CD4-positive, alpha-beta T cell treated with Interferon gamma for 1 hour (primary cell): ENCODE results near the gene CARM1.
"Not testable (repeated sequence)": the region's sequence is repeated elsewhere in the genome, so short reads cannot be mapped to it uniquely, and the experiment has no call there.

Experiments
- DNase-seq: peaks from one replicate; pipeline ENCODE4 v3.0.0-alpha.2; 2020

Gene CARM1

DNA sequence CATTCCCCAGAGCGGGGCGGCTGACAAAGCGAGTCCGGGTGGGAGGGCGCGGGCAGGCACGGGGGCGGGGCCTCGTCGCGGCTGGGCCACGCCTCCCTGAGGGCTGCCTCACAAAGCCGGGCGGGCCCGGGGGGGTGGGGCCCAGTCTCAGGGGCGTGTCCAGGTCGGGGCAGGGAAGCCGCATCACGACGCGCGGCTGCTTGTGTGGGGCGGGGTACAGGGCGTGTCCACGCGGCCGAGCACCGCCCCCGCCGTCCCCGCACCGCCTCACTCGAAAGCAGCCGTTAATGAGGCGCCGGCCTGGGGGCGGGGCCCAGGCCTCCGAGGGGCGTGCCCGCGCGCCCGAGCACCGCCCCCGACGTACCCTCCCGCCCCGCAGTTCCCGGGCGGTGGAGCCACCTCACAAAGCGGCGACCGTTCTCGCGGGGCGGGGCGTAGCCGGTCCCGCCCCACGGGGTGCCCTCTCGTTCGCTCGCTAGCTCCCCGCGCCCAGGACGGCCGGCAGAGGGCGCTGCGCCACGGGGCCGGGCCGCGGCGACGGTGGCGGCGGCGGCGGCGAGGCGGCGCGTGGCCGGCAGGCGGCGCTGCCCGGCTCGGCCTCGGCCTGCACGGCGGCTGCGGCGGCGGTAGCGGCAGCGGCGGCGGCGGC lies at the start of gene CARM1:
TSS of gene CARM1 (plus strand) at position 599 of the 649 bp plus-strand sequence. CDS start 150 bp downstream, outside the sequence.
- peak; percentile 98 for DNase-seq

DNA sequence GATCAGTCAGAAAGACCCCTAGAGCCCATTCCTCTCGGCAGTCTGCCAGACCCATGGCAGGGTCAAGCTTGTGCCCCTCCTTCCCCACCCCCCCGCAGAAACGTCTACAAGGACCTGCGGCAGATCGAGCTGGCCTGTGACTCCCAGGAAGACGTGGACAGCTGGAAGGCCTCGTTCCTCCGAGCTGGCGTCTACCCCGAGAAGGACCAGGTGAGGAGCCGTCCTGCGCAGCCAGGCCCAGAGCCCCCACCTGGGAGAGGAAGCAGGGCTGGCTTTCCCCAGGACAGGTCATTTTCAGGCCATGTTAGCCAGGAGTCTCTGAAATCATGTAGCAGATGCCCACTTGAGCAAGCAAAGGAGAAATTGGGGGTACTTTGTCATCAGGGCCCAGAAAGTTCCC lies 47.7 kb upstream of the CARM1 start:
- no peak for DNase-seq

DNA sequence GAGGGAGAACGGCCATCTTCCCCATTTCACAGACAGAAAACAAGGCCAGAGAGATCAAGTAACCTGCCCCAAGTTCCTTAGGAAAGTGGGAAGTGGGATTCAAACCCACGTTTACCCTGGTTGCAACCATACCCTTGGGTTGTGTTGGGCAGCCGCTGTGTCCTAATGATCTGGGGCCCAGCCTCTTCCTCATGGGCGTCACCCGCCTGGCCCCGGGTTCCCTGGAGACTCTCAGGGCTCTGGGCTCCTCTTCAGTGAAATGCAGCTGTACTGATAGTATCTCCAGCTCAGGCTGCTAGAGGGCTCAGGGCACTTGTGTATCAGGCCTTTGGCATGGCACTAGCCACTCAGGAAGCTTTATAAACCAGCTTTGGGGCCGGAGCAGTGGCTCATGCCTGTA lies 45.1 kb upstream of the CARM1 start:
- DNase-seq: no peak

DNA sequence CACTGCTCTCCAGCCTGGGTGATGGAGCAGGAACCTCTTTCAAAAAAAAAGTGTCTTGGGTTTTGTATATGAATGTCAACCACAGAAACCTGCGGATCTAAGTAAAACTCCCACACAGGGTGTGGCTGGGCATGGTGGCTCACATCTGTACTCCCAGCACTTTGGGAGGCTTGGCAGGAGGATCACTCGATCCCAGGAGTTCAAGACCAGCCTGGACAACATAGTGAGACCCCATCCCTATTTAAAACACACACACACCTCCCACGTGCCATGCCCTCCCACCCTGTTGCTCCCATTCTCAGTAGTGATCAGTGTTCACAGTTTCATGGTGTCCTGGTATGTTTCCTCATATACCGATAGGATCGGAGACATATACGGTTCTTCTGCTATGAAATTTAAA lies 44.5 kb upstream of the CARM1 start:
- DNase-seq: no peak

DNA sequence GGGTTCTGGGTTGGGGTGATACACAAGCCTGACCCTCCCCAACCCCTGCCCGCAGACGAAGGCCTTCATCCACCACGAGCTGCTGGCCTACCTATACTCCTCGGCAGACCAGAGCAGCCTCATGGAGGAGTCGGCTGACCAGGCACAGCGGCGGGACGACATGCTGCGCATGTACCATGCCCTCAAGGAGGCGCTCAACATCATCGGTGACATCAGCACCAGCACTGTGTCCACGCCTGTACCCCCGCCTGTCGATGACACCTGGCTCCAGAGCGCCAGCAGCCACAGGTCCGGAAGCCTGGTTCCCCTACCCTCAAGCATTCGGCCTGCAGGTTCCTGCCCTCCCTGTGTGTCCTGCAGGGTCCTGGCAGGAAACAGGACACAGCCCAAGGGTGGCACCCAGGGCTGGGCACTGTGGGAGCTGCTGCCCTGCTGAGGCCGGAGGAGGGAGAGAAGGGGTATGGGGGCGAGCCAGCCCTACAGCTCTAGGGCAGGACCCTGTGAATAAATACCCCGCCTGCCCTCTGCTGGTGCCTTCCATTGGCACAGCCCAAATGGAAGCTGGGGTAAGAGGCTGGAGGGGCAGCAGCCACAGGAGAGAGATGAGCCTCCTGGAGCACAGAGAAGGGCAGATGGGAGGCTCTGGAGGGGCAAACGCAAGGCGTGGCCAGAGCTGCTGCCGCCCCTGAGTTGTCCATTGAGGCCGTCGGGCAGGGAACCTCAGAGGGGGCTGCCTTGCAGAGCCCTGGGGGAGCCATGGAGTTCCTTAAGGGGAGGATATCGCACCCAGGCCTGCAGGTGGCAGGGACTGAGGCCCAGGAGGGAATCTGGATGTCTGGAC lies 42.2 kb upstream of the CARM1 start:
- no peak for DNase-seq

DNA sequence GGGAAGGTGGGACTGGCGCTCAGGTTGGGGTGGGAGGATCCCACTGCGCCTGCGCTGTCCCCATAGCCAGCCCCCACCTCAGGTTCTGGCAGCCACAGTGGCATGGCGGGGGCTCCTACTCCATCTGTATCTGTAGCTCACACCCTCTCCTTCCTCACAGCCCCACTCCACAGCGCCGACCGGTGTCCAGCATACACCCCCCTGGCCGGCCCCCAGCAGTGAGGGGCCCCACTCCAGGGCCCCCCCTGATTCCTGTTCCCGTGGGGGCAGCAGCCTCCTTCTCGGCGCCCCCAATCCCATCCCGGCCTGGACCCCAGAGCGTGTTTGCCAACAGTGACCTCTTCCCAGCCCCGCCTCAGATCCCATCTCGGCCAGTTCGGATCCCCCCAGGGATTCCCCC lies 41.4 kb upstream of the CARM1 start:
- DNase-seq: no peak

DNA sequence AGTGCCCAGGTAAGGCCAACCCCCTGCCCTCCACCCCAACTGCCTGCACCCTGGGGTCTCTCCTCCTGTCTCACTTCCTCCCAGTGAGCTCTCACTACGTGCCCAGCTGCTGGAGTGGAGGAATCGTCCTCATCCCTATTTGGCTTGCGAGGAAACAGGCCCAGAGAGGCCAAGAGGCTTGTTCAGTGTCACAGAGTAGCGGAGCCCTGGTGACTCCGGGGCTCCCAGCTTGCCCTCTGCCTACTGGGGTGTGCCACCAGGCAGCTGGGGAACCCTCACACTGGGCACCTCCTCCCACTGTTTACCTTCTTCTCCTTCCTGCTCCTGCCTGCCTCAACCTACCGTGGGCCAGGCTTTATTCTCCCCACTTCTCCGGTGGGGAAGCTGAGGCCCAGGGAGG lies 41.0 kb upstream of the CARM1 start:
- no peak for DNase-seq

DNA sequence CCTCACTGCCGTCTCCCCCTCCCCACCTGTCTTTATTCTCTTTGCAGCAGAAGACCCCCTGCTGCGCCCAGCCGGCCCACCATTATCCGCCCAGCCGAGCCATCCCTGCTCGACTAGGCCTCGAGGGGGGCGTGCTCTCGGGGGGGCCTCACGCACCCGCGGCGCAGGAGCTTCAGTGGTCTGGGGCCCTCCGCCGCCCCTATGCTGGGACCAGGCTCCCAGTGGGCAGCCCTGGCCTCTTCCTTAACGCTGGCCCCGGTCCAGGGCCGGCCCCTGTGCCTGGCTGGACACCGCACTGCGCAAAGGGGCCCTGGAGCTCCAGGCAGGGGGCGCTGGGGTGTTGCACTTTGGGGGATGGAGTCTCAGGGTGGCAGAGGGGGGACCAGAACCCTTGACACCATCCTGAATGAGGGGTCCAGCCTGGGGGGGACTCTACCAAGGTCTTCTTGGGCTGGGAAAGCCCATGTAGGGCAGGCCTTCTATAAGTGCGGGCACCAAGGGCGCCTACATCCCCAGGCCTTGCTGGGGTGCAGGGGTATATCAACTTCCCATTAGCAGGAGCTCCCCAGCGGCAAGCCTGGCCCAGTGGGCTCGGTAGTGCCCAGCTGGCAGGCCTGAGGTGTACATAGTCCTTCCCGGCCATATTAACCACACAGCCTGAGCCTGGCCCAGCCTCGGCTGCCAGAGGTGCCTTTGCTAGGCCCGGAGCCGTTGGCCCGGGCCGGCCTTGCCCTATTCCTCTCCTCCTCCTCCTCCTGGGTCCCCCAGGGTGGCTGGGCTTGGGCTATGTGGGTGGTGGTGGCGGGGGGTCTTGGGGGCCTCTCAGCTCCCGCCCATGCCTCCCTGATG lies 40.2 kb upstream of the CARM1 start:
- DNase-seq: no peak

DNA sequence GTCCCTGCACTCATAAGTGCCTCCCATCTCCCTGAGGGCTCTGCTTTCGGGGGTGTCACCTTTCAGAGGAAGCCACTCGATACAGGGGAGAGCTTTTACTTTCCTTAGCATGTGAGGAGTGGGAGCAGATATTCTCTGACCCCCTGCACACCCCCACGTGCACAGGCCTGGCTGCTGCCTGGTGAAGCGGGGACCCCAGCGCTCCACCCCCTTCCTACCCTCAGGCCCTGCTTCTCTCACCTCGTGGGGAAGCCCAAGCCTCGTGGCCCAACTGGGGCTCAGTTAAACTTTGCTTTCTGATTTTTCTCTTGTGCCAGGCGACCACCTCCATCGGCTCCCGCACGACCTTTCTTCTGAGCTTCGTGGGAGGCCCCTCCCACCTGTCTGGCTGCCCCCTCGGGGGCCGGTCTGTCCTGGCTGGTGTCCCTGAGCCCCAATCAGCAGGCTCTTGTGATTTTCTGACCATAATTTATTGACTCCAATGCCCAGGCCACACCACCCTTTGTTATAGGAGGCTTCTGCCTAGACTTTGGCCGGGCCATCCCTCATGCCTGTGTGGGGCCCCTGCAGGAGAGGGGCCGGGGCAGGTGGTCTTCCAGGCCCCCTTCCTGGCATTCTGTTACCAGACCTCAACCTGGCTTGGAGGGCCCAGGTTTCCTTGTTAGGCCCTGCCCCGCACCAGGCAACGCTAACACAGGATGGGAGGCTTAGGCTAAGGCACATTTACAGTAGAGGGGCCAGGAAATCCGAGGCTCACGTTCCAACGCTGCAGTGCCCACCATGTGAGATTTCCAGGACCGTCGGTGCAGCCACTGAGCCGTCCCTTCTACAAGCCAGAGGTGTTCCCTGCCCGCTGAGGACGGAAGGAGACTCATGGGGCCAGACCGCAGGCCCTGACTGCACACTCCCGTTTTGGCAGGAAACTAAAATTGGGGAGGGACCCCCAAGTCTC lies 39.1 kb upstream of the CARM1 start:
- no peak for DNase-seq

DNA sequence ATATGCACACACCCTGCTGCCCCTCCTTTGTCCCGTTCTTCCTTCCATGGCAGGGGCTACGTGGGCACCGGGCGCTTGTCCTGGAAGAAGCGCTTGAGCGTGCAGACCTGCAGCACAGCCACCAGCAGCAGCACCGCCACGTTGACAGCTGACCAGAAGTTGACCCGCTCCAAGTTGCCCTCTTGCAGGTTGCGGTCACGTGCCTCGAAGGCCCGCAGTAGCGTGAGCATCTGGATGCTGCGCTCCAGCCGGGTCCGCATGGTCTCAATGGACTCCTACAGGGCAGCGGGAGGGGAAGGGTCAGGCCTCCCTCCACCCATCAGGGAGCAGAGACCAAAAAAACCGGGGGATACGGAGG lies 38.4 kb upstream of the CARM1 start:
- no peak for DNase-seq

DNA sequence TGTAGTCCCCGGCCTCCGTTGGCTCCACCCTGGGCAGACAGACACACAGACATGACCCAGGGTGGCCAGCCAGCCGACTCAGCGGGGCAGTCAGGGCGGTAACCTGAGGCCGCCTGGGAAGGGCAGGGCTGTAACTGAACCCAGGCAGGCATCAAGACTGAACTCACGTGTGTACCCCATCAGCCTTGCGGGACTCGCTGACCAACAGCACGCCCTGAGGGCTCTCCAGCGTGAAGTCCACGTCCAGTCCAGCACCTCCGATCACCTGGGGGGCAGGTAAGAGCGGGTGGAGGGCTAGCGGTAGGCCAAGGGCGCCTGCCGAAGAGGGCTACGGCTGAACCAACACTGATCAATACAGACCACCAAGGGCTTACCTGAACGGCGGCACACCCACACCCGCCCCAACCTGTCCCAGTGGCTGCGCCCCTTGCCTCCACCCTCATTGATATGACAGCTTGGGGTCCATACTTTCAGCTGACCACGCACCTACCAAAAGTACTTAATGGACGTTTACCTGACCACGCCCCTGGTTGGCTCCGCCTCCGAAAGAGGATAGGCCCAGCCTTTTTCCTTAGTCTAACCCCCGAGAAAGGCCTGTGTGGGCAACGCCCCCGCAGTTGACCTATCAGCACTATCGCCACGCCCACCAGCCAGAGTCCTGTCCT lies 36.1 kb upstream of the CARM1 start:
- no peak for DNase-seq

DNA sequence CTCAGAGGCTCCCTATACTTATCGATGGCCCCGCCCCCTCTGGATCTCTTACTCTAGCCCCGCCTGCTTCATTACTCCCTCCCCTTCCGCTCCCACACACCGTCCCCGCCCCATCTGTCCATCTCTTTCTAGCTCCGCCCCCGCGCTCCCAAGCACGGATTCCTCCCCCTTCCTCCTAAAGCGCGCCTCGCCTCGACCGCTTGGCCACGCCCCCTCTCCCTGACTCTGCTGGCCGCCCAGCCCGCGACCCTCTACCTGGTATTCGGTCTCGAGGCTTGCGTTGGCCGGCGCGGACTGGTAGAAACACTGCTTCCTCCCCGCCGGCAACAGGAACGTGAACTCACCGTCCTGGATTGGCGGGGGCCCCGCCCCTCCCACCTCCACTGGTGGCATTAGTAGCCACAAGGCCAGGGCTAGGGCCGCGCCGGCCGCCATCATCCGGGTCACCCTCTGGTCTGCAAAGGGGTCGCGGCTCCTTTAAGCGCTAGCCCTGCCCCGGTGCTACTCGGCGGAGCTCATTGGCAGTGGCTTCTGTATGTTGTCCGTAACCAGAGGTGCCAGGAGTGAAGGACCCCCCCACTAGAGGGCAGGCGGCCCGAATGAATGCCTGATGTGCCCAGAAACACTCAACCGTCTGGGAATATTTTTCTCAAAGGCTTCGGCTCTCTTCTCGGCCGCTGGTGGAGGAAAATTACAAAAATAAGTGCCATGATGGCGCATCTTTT lies 35.4 kb upstream of the CARM1 start, which contains the start of gene TMED1:
TSS of gene TMED1 (minus strand) at position 459 of the 725 bp plus-strand sequence. CDS start at position 438, 21 bp downstream.
- DNase-seq: peak; percentile 98

DNA sequence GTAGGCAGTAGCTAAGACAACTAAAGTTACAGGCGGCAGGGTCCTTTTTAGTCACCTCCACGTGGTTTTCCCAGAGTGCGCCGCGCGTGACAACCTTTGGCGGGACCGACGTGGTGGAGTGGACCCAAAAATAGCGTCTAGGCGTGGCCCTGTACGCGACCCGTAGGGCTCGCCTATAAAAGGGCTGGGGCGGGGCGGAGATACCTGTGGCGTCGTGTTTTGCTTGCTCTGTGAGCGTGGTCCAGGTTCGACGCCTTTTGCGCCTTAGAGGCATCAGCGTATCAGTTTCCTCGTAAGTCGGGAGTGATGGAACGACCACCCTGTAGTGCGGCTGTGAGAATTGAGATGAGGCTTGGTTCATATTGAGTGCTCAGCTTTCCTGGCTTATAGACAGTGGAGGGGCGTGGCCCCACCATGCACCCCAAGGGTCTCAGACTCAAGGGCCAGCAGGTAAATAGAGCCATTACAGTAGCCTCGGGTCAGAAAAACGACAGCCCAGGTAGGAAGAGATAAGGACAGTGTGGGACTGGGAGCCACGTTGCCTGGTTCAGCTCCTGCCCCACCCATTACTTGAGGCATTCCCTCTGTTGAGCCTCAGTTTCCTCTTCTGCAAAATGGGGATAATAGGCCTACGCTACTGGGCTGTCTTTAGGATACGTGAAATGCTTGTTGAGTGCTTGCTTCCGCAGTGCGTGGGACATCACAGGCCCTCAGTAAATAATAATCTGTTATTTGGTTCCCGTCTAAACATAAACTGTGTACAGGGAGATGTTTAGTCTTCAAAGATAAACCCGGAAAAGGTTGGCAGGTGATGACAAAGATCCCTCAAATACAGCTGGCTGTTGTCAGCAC lies 34.6 kb upstream of the CARM1 start:
- DNase-seq: peak; percentile 89

DNA sequence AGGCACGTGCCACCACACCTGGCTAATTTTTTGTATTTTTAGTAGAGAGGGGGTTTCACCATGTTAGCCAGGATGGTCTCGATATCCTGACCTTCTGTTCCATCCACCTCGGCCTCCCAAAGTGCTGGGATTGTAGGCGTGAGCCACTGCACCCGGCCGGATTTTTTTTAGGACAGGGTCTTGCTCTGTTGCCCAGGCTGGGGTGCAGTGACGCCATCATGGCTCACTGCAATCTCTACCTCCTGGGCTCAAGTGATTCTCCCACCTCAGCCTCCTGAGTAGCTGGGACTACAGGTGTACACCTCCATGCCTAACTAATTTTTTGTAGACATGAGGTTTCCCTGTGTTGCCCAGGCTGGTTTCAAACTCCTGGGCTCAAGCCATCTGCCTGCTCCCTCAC lies 33.7 kb upstream of the CARM1 start:
- DNase-seq: not testable (repeated sequence)

DNA sequence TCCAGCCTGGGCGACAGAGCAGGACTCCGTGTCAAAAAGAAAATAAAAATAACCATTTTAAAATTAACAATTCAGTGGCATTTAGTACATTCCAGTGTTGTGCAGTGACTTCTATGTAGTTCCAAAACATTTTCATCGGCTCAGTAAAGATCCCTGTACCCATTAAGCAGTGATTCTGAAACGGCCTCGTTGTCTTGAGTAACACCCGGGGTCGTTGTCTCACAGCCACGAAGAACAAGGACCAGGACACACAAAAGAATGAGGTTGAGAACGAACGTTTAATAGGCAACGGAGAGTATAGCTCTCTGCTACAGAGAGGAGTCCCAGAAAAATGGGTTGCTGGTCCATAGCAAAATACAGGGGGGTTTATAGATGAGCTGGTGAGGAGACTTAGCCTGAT lies 33.0 kb upstream of the CARM1 start:
- no peak for DNase-seq

DNA sequence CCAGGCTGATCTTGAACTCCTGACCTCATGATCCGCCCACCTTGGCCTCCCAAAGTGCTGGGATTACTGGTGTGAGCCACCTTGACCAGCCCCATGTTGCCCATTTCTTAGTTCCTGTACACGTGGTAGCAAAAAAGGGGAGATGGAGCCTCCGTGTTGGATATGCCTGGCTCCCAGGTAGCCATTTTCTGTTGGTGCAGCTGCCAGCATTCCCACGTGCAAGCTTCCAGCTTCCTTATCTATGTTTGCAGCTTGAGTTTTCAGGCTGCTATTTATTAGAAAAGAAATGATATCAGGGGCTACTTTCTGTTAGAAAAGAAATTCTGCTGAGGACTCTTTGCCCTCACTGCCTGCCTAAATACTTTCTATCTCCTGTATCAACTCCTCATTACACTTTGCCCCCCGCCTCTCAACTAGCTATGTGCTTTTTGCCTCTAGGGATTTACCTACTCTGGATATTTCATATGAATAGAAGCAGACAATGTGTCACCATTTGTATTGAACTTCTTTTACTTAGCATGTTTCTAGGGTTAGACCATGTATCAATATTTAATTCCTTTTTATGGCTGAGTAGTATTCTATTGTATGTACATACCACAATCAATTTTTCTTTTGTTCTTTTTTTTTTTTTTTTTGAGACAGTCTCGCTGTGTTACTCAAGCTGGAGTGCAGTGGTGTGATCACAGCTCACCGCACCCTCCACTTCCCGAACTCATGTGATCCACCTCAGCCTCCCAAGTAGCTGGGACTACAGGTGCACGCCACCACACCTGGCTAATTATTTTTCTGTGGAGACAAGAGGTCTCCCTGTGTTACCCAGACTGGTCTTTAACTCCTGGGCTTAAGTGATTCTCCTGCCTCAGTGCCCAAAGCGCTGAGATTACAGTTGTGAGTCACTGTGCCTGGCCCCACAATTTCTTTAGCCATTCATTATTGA lies 32.0 kb upstream of the CARM1 start:
- DNase-seq: no peak

DNA sequence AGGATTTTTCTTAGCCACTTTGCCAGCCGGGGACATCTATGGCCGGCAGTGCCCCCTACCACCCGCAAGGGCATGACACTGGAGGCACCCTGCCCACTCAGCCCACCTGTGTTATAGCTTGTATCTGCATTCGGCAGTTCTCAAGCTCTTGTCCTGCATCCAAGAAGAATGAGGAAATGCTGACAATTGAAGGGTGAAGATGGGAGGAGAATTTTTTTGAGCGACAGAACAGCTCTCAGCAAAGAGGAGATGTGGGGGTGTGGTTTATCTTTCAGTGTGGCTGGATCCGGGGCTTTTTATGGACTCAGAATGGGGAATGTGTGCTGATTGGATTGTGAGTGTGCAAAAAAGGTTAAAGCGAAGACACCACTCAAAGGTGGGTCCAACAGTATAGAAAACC lies 28.6 kb upstream of the CARM1 start:
- DNase-seq: no peak

DNA sequence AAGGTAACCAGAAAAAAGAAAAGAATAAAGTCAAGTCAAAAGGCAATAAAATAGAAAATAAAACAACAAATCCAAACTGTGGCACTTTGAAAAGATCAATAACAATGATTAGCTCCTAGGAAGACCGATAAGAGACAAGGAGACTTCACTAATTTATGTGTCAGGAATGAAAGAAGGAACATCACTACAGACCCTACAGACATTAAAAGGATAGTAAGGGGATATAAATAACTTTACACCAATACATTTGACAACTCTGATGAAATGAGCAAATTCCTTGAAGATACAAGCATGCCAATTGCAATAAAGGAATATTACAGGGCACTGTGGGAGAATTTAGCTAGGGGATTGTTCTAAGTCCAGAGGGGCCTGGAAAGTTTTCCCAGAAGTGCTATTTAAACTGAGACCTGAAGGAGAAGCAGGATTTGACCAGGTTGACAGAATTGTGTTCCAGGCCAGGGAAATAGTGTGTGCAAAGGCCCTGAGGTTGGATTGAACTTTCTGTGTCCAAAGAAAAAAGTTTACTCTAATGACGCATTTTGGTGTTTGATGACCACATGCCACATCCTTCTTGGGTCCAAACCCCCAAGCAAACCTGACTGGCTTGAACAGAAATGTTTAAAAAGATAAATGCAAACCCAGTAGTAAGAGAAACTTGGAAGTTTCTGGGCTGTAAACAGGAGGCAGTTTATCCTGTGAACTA lies 24.7 kb upstream of the CARM1 start:
- DNase-seq: no peak
